NCI-H446 (cell line): ENCODE results near the gene MALRD1.

Experiments
- DNase-seq, 2 experiments: peaks; one replicate each; lab custom pipeline; 2025; lab: John Stamatoyannopoulos, UW

The MALRD1 gene

DNA sequence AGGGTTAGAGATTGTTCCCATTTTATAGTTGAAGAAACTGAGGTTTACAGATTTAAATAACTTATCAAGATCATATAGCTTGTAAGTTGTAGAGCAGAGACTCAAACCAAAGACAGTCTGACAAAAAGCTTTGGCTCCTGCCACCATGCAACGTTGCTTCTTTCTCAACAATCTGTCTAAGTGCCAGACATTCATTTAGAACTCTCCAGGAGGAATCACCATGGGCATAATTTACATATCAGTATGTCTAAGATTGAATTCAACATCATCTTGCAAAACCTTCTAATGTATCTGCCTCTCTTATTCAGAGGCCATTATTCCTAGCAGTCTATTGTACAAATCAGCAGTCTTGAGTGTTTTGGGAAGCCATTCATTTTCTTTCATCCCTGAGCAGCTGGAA is 604.1 kb downstream of the MALRD1 start:
- no peak for DNase-seq

DNA sequence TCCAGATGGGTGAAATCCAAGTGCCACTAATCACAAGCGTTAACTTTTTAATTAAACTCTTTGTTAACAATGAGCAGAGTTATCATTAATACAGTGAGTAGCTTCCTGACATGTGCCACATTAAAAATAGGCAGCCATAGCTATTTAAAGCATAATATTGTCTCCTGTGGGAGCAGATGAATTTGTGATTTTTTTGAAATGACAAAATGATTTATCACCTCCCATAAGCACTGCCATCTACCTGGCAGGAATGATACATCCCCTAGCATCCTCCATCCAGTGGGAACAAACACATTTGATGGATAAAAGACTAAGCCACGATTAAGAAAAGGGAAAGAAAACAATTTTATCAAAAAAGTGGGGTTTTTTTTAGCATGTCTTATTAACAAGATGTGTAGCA is 605.3 kb downstream of the MALRD1 start:
- DNase-seq: no peak

DNA sequence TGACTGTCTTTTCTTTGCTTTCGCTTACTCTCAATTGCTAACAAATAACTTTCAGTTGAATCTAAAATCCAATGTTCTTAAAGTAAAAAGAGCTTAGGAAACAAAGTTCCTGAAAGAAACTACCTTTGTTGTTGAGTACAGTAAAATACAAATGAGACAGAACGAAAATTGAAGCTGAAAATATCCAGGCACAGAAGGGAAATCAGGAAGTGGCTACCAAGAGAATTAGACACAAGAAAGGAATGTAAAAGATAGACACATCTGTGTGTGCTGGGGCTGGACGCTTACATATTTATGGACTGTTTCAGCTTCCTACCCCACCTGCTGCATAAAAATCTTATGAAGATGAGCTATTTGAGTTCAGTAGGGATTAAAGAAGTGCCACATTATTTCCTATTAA is 606.0 kb downstream of the MALRD1 start:
- DNase-seq: no peak

DNA sequence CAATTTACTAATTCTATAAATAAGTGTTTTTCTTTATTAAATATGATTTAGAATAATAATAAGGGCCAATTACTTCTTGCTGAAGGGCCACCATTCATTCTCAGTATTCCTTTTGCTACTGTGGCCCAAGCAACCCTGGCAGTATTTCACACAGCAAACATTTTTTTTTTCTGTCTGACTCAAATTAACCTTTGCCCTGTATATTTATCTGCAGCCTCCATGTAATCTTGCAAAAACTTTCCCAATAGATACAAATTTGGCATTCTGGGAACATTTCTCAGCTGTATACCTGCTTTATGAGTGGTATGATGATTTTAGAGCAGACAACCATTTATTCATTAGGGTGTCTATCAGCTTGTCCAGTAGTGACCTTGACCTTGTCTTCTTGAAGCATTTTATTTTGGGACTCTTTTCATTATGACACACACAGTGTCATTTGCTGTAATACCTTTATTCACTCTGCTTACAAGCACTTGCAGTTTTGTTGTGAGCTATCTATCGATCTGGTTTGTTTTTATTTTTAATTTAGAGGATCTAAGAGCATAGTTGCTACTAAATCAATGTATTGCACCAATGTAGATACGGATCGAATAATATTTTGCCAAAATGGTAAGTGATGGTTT is 607.9 kb downstream of the MALRD1 start:
- no peak for DNase-seq

DNA sequence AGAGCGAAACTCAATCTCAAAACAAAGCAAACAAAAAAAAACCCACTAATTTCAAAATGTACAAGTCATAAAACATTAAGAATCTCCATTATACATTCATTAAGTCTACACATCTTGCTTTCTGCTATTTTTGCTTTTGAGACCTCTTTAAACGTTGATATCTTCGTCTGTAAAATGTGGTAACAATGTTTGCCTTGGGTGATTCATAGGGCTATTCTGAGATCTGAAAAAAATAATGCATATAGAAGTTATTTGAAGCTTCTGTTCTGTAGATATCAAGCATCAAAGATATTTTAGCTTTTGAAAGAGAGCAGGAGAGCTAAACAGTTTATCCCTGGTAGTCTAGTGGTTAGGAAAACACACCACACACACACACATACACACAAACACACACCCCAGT is 609.5 kb downstream of the MALRD1 start:
- no peak for DNase-seq

DNA sequence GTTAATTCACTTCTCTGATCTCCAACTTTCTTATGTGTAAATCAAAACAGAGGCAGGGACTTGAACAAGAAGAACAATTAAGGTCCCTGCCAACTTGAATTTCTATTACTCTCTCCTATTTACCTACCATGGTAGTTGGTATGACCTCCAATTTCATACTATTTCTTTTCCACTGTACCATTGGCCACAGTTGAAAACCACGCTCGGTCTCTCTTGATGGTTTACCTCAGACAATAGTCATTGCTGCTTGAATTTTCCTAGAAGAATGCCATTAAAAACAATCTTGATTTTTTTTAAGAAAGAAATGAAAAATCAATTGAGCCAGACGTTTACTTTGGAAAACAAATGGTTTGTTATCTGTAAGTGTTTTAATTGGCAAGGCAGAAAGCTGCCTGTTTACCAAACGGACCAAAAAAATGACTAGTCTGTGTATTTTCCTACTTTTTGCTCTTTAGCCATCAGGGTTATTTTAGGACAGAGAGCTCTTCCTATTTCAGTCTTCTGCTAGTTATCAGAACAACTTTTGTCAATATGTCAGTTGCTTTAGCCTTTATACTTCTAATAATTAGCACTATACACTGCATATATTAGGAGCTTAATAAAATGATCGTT is 610.1 kb downstream of the MALRD1 start:
- DNase-seq: no peak

DNA sequence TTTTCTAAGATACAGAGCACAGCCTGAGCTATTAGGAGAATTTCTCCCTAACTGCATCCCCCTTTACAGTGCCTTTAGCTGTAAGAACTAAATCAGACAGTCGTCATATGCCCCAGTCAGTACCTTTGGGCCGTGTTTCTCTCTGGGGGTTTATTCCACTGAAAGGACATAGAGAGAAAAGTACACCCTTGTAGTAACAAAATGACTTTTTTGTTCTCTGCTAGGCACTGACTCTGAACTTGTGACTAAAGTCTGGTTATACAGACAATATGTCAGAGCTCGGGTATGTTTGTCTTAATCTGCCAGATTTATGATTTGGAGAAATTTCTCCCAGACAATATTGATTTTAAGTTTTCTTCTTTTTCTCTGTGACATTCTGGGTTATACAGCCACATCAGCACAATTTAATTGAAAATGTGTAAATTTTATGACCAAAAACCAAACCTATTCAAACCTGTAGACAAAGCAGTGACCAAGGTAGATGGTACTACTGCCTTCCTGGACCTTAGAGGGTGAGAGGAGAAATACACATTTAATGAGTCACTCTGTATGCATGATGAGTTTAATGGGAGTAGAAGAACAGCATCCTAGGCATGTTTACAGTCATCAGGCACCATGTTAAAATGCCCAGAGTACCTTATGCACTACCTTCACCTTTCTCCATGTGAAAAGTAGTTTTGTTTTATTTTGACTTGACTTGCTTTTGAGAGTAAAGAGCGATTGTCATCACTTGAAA is 611.5 kb downstream of the MALRD1 start:
- no peak for DNase-seq

DNA sequence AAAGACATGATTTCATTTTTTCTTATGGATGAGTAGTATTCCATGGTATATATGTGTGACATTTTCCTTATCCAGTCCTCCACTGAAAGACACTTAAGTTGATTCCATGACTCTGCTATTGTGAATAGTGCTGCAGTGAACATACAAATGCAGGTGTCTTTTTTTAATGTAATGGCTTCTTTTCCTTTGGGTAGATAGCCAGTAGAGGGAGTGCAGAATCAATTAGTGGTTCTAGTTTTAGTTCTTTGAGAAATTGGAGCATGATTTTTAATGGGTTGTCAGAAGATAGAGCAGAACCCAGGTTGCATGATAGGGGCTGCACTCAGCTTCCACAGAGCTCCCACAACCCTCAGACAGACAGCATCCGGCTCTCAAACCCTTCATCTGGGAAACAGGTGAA is 614.7 kb downstream of the MALRD1 start:
- DNase-seq: no peak

DNA sequence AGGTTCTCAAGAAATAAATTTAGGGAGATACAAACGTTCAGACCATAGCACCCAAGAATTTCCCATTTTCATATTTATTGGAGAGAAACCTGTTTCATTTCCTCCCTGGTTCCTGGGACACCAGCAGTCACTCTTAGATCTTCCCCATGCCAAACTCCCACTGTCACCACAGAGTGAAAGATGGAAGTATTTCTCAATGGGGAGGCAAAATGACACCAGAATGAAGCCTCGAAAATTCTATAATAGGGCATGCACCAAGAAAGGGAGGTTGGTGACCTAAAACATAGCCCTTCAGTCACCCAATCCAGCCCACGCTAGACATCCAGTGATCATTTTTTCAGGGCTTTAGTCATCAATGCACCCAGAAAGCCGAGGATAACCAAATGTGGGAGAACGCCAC is 619.5 kb downstream of the MALRD1 start:
- no peak for DNase-seq

DNA sequence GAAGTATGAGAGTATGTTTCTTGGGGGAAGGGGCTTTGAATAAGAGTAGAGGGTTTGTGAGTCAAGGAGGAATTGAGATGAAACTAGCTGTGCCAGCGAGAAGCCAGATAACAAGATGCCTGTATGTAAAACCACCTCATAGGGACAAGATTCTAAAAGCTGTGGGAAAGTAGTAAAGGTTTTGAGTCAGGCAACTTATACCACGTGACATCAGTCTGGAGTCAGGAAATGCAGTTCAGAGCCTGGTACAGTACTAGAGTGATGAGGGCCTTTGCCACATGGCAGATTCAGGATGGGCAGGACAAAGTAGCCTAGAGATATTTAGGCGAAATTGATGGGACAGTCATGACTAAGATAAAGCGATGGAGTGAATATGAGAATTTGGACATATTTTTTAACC is 627.5 kb downstream of the MALRD1 start:
- no peak for DNase-seq

DNA sequence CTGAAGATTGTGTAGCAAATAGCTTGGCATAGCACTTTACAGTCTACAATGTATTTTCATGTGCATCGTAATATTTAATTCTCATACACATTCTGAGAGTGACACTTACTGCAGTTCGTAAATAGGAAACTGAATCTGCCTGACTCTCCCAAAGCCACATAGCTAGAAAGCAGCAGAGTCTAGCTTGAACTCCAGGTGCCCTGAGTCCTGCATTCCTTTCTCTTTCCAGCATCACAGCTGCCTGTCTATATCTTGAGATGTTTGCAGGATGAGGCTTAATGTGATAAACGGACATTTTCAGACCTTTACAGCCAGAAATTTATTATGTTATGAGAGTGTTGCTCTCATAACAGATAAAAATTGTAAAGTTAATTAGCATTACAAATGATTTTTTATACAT is 634.8 kb downstream of the MALRD1 start:
- DNase-seq: no peak

DNA sequence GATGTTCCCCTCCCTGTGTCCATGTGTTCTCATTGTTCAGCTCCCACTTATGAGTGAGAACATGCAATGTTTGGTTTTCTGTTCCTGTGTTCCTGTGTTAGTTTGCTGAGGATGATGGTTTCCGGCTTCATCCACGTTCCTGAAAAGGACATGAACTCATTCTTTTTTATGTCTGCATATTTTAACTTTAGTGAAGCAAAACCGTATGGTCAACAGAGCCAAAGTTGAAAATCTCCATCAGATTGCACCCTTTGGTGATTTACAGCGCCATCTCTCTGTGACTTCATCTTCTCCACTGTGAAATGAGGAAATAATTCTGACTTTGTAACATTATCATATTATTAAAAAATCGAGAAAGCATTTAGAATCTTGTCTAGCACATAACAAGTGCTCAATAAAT is 635.4 kb downstream of the MALRD1 start:
- DNase-seq: no peak

DNA sequence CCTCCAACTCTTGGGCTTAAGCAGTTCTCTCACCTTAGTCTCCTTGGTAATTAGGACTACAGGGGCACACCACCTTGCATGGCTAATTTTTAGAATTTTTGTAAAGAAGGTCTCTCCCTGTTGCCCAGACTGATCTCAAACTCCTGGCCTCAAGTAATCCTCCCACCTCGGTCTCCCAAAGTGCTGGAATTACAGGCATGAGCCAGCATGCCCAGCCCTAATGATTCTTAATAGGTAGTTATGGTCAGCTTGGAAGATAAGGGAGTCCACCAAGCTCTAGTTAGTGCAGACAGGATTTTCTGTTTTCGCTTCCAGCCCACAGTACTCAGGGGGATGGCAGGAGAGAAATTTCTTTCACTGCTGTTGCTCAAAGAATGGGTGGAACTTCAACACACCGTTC is 639.7 kb downstream of the MALRD1 start:
- no peak for DNase-seq

DNA sequence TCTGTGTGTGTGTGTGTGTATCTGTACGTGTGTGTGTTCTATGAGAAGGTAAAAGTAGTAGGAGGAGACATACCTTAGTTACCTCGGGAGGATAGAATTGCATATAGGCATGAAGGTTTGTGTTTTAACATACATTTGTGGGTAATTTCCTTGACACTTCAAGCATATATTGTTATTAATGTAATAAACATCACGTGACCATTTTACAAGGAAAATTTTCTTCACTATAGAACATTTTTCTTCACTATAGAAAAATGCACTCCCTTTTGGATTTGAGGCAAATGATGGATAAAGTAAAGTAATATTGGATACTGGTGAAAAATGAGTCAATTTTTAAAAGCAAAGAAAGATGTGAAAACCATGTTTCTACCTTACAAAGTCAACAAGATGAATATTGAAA is 640.6 kb downstream of the MALRD1 start:
- no peak for DNase-seq

DNA sequence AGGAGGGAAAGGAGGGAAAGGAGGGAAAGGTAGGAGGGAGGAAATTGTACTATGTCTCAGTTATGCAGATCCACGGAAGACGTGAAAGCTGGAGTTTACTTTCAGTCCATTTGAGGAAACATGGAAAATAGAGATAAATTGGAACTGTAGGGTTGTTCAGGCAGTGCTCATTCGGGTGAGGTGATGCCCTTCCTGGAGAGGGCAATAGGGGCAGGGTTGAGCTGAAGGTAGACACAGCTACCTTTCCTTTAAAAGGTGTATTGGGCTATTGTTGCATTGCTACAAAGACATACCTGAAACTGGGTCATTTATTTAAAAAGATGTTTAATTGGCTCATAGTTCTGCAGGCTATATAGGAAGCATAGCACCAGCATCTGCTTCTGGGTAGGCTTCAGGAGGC is 650.7 kb downstream of the MALRD1 start:
- no peak for DNase-seq

DNA sequence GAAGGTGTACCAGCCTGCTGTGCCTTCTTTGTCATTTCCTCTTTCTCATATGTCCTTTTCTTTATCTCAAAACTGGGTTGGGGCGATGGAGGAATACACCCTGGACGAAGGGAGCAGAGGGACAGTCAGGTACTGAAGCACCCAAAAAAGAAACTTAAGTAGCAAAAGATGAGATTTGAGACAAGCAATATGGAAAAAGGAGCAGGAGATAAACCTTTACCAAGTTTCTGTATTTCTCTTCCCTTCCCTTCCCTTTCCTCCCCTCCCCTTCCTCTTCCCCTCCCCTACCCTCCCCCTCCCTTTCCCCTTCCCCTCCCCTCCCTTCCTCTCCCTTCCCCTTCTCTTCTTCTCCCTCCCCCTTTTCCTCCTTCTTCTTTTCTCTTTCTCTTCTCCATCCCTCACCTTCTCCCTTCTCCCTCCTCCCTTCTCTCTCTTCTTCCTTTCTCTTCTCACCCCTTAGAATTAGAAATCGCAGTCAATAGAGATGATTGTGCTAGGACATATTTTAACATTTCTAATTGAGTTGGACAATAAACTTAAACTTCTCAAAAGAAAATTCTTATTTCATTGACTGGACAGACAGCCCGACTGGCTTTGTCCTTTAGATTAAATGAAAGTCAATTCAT is 652.9 kb downstream of the MALRD1 start:
- no peak for DNase-seq

DNA sequence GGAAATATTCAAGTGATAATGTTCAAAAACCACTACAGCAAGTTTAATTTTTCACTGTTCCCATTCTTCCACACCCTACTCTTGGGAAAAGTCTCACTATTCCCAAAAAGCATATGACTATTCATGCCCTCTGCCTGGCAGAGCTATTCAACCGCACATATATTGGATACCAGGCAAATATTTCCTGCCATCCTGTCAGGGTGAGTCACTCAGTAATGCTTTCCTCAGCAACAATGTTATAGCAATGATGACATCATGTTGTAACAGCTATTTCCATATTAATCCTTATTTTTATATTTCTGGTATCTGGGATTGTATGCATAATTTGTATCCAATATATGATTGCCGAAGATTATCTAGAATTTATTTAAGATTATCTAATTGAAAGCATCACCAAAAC is 653.6 kb downstream of the MALRD1 start:
- no peak for DNase-seq

DNA sequence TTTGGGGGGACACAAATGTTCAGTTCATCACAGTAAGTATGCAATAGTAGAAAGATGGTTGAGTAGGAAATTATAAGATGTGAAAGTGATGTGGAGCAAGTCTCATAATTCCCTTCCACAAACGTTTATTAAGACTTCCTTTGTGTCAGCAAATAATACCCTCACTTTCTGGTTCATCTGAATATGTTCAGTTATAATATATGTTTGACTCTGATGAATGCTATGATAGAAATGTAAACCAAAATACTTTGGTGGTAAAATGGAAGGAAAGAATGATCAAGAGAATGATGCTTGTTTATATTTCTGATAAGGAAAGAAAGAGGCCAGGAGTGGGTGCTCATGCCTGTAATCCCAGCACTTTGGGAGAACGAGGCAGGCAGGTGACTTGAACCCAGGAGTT is 655.9 kb downstream of the MALRD1 start:
- no peak for DNase-seq

DNA sequence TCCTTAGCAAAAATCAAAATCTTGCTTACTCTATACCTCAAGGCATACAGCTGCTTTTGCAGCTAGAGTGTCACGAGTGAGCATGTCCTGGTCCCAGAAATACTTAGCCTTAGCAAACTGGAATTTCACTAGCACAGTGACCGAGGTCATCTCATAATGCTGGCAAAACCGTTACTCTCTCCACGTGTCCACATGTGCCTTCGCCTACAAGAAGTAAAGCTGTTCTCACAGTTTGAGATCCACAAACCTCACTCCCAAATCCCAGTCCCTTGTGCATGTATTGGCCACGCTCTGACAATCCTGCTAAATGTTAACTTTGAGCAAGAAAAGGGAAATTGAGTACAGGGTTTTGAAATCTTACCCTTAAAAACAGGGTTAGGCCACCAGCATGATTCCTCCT is 656.6 kb downstream of the MALRD1 start:
- DNase-seq: no peak

DNA sequence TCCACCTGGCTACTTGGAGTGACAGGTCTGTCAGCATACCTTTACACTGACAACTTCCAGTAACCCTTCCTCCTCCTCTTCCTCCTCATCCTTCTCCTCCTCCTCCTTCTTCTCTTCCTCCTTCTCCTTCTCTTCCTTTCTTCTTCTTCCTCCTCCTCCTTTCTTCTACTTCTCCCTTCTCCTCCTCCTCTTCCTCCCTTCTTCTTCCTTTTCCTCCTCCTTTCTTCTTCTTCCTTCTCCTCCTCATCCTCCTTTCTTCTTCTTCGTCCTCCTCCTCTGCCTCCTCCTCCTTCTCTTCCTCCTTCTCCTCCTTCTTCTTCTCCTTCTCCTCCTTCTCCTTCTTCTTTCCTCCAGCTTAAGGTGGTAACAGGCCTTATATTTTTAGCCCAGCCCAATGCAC is 658.3 kb downstream of the MALRD1 start:
- DNase-seq: no peak

DNA sequence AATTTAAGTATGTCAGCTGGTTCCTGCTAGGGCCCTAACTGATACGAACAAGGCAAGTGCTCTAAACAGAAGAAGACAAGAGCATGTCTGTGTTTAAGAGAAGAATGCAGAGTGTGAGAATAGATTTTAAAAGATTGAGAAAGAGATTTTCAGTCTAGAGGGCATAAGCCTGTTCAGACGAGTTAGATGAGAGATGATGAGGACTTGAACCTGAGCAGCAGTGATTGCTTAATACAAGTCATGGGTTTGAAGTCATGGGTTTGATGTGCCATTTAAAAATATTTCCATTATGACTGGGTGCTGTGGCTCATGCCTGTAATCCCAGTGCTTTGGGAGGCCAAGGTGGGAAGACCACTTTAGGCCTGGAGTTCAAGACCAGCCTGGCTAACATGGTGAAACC is 658.8 kb downstream of the MALRD1 start:
- DNase-seq: no peak

DNA sequence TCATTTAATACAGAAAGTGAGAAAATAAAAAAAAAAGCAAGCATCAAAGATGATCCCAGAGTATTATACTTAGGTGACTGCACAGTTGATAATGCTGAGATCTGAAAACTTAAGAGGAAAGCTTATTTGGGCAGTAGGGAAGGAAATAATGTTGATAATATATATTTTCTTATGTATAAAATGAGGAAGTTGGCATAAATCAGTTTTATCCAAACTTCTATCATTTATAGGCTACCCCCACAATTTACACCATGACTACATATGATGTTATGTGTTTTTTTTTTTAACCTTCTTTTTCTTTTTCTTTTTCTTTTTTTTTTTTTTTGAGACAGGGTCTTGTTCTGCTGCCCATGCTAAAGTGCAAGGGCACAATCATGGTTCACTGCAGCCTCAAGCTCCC is 659.4 kb downstream of the MALRD1 start:
- no peak for DNase-seq

DNA sequence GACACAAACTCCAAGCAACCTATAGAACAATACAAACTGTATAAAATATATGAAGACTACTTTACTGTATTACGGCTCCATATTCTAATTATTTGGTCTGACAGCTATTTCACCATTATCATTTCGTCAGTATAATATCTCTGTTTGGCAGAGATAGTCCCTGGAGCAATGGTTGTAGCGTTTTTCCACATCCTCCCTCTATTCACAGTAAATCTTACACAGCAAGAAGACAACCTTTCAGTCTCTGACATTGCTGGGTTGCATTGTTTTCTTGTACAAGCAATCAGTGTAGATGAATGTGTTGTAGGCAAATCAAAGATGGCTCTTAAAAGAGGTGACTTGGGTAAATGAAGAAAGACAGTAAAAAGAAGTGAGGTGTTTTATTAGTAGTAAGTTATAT is 662.0 kb downstream of the MALRD1 start:
- no peak for DNase-seq
